HG03521 (cell line): ENCODE data around the gene MRPL38.
"Not testable (repeated sequence)": the region's sequence is repeated elsewhere in the genome, so short reads cannot be mapped to it uniquely, and the experiment has no call there.

ENCODE experiments used
- ATAC-seq: cut with Tn5 transposase; IDR thresholded peaks from one replicate; pipeline ENCODE4 v1.9.1; 2021; ENCODE audit warnings: mild to moderate bottlenecking, moderate library complexity; ENCODE audit not compliant: unreplicated experiment

MRPL38 gene

DNA sequence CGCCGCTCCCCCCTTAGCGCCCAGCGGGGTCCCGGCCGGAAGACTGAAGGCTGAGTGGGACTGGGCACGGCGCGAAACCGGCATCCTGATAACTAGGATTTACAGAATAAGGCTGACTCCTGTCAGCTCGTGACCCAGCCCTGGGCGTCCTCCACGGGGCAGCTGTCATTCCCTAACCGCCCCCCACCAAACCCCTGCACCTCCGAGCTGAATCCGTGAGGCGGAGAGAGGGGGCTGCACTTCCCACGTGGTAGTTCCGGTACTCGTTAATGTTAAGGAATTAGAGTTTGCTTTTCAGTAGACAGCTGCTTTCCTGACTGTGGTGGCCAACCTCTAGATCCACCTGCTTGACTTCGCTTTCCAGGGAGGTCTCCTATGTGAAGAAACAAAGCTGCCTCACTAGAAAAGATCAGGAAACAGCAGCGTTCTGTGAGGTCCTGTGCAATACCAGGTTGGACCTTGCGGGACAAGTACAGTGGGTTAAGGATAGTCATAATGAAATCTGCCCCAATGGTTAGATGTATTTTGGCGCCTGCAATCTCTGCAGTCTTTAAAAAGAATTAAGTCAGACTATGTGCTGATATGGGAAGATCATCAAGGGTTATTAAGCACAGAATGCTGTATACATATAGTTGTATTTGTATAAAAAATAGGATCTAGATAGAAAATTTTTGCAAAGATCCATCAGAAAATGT is 48.5 kb downstream of the MRPL38 start:
- ATAC-seq, result peak; percentile 22

DNA sequence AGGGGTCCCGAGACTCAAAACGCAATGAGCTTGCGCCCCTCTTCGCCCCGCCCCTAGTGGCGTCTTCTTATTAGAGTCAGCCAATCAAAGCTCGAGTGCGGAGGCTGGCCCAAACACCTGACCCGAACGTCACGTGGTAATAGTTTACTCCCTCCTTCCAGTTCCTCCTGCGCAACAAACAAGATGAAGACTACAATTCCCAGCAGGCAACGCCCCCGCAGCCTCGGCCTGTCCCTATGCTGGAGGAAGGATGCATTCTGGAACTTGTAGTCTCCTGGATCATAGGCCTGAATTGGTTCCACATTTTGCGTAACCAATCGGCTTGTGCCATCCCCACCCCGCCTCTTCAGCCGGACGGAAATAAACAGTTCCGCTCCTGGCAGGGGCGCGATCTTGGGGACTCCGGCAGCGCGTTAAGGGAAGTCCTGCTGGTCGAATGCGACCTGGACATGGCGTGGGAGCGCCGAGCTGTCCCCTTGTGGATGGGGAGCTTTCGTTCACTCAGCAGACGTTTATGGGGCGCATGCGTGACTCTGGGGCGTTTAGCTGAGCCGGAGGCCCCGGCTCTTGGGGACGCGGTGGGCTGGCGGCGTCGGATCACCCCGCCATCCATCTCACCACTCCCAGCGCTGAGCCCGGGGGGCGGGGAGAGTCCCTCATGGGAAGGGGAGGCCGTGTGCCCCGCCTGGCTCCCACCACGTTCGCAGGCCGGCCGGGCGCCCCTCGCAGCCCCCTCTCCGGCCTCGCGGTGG is 49.2 kb downstream of the MRPL38 start, which contains the start of gene WBP2:
Gene WBP2 (minus strand): TSS at position 26 of the 752 bp plus-strand sequence. CDS start 38 bp downstream, outside the sequence.
- ATAC-seq, result peak; percentile 86

DNA sequence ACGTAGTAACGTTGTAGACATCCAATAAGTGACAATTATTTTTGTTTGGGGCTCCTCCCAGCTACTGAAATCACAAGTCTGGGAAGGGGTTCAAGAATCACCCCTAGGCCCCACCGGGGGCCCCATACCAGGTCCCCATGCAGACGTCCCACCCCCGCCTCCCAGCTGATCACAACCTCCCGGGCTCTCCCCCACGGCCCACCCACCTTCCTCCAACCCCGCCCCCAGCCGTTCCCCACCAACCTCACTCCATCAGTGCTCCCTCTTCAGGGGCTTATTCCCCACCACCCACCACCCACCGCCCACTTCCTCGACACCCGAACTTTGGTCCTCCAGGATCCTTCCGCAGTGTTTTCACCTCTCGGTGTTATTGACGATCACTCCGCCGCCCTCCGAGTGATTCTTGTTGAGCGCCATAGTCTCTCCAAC is 49.8 kb downstream of the MRPL38 start:
- no peak for ATAC-seq

DNA sequence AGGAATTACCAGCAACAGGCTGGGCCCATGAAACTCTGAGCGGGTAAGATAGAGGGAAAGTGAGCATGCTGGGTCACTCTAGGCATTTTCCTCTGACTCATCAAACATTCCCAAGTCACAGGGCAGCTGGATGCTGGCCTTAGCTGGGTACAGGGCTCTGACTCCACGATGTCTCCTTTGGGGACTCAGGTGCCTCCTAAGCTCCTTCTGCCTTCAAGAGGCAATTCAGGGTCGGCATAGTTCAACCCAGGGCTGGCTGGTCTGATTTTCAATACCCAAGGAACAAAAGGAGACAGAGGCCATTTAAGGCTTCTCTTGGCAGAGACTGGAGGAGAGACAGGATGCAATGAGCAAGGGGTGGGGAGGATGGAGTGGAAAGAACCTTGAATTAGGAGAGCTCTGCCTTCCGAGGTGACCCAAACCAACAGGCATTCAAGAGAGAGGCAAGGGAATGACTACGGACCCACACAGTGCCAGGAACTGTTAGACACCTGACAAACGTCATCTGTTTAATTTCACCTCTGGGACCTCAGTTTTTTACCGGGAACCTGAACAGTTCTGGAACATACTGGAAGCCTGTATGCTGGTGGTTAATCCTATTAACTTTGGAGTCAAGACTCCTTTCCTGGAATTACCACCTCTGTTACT is 50.5 kb downstream of the MRPL38 start:
- ATAC-seq, result no peak

DNA sequence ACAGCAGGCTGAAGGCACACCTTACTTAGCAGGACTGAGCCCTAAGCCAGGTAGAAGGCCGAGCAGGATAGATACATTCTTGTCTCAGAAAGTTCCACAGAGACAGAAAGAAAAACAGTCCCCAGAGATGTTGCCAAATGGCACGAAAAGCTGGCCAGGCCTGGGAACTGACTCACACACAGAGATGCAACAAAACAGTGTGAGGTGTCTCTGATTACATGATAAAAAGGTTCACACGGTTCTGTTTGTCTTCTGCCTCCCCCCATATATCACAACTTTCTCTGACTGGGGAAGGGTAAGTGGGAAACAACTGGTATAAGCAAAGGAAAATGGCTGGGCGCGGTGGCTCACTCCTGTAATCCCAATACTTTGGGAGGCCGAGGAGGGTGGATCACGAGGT is 51.3 kb downstream of the MRPL38 start:
- ATAC-seq, result no peak

DNA sequence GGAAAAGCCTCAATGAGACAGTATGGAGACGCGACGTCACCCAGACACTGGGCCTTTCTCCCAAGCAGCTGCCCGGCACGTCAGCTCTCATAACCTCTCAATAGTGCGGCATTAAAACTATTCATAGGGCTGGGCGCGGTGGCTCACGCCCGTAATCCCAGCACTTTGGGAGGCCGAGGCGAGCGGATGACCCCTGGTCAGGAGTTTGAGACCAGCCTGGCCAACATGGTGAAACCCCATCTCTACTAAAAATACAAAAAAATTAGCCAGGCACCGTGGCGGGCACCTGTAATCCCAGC is 53.0 kb downstream of the MRPL38 start:
- ATAC-seq, result not testable (repeated sequence)

DNA sequence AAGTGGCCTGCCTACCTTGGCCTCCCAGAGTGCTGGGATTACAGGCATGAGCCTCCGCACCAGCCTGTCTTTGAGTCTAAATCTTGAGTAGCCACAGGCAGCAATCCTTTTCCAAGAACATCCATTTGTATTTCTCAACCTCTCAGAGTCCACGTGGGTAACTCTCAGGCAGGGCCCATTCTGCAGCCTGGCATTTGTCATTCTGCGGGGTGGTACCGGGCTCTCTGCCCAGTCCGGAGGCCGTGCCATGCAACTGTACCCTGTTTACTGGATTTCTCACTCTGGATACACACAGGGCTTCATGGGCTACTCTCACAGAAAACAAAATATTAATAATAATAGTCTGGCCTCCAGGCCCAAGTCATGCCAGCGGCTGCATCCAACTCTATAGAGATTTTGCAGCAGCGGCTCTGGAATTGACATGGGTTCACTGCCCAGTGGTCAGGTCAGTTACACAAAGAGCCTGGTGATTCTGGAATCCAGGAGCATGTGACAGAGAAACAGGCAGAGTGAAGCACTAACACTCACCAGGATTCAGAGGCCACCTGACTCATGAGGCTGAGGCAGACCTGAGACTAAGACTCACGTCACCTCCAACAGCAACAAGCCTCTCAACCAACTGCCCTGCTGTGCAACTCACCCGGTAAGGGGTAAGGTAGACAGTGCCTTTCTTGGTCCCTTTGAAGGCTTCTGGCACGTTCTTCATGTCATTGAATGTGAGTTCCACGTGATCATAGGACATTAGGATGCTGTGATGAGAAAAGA is 53.6 kb downstream of the MRPL38 start:
- no peak for ATAC-seq

DNA sequence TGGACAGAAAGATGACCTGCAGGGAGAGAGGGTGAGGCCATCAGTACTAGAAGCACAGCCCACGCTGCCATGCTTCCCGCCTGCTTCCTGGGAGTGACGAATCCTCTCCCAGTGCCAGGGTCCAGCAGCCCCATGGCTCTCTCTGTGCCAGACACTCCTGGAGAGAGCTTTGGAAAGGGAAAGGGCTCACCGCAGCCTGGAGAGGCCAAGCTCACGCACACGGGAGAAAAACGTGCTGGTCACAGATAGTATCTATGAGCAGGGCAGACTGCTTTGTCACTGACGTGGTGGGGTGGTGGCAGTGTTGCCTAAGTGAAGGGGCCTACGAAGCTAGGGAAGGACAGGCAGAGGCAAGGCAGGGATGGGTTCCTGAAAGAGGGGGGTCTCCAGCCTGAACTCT is 55.0 kb downstream of the MRPL38 start:
- no peak for ATAC-seq

DNA sequence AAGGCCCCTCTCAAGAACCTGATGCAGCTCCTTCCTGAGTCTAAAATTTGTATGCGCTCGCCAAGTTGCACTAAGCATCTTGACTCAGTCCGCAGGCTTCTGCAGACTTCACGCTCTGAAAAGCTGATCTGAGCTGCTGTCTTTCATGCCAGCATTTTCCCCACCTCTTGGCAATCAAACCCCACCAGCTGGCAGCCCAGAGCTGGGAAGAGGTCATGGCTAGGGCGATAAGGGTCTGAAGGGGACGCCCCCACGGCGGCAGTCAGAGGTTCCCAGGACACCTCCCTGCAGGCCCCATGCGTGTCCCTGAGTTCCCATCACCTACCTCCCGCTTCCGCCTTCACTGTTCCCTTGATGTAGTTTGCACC is 55.4 kb downstream of the MRPL38 start:
- ATAC-seq, result no peak
